Measurements from ENCODE around the gene JAG1. TPM values are rescaled to one million over a fixed set of nuclear protein-coding genes. Genes with fewer than 3 reads are reported as not detected.

The JAG1 gene
- polyA plus RNA-seq, 1 donor (not counting 4 experiments of a cell fraction or from before 2014, with no cell fraction given): 84.2 TPM

GRCh38 chr20:10709916-10710315, 36.1 kb upstream of the JAG1 start:
- Histone ChIP-seq H2AFZ (ENCODE audit: control insufficient read depth, low read length) (no peak overlapping the region), H3K9ac (ENCODE audit: control insufficient read depth, extremely low read depth, insufficient read depth, low read length) (no peak overlapping the region), H4K20me1 (ENCODE audit: control insufficient read depth, extremely low read depth, insufficient read depth, low read length) (no peaks in the 10 kb centered on the region), H3K36me3 (ENCODE audit: control insufficient read depth in 2 of 2, extremely low read depth in 1 of 2, insufficient read depth in 2 of 2, low read length in 2 of 2) (no peaks in the 10 kb centered on the region), H3K9me3 (ENCODE audit: control insufficient read depth, low read depth, low read length) (no peaks in the 10 kb centered on the region), H3K9me1 (ENCODE audit: control insufficient read depth, extremely low read depth, insufficient read depth, low read length) (no peaks in the 10 kb centered on the region), H3K27me3 (ENCODE audit: control insufficient read depth, extremely low read depth, insufficient read depth, low read length) (no peaks in the 10 kb centered on the region), H3K4me3 (ENCODE audit: control insufficient read depth in 2 of 3, extremely low read depth in 1 of 3, insufficient read depth in 2 of 3, low read depth in 1 of 3, low read length in 3 of 3) (no peak overlapping the region), H3K4me2 (ENCODE audit: control insufficient read depth, extremely low read depth, insufficient read depth, low read depth, low read length) (no peak overlapping the region), H3K79me2 (ENCODE audit: control insufficient read depth, insufficient read depth, low read length) (no peaks in the 10 kb centered on the region), H3K27ac (ENCODE audit: control insufficient read depth, insufficient read depth, low read length) (no peak overlapping the region), H3K4me1 (ENCODE audit: control insufficient read depth, extremely low read depth, insufficient read depth, low read length) (peaks cover 21% of the 10 kb centered on the region)
- FAIRE-seq (no peak), DNase-seq (ENCODE audit: low read depth, low spot score) (no peak)
- TF ChIP-seq CTCF (optimal IDR thresholded peaks at IDR 0.05 in 1 of 3, IDR thresholded peaks at IDR 0.05 in 1 of 3, conservative IDR thresholded peaks at IDR 0.05 in 1 of 3; ENCODE audit: extremely low read depth in 1 of 3, insufficient read depth in 2 of 3, low read length in 3 of 3) (no peak), EZH2 (IDR thresholded peaks at IDR 0.05; ENCODE audit: low read length) (no peak)
- dilution Hi-C loops (cut with MboI; ENCODE audit: extremely low pct_ligation_motif_present, low sequenced_read_pairs): no loop called here

DNA sequence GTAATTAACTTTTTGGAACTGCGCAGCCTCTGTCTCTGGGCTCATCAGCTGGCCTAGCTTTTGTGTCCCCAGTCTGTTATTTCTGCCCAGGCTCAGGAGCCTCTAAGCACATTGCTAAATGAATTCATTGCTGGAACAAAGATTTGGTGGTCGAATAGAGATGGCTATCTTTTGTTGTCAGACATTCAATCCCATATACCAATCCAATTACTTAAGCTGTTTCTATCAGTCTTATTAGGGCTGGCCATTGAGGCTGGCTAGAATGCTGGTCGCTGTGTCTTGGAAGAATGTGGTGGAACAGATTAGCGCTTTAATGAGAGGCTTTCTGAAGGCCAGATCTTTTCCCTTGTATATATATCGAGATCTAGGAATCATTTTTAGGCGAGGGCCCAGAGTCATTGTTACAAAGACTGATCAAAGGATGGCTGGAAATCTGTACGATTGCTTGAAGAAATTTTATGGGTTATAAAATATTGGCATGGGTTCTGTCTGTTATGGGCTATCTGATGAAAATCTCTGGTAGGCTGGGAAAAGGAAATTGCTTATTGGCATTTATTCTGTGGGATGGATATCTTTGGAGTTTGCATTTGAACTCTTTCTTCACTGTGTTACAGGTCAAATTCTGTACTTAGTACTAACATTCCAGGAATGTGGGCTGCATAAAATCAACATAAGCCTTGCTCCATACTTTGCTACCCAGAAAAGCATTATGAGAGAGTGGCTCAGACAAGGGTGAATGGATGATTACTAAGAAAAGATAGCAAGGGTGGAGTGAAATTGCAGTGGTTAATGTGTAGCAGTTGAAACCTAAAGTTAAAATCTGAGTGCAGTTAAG, 34.8 kb upstream of the JAG1 start:
- no peak overlapping the region for H3K9ac ChIP-seq (ENCODE audit: control insufficient read depth, extremely low read depth, insufficient read depth, low read length)
- dilution Hi-C loops (cut with MboI; ENCODE audit: extremely low pct_ligation_motif_present, low sequenced_read_pairs): no loop called here
- no peaks in the 10 kb centered on the region for H3K27me3 ChIP-seq (ENCODE audit: control insufficient read depth, extremely low read depth, insufficient read depth, low read length)
- H3K79me2 ChIP-seq (ENCODE audit: control insufficient read depth, insufficient read depth, low read length): no peaks in the 10 kb centered on the region
- no peaks in the 10 kb centered on the region for H4K20me1 ChIP-seq (ENCODE audit: control insufficient read depth, extremely low read depth, insufficient read depth, low read length)
- no peak overlapping the region for H3K27ac ChIP-seq (ENCODE audit: control insufficient read depth, insufficient read depth, low read length)
- no peak overlapping the region for H2AFZ ChIP-seq (ENCODE audit: control insufficient read depth, low read length)
- H3K4me3 ChIP-seq (ENCODE audit: control insufficient read depth in 2 of 3, extremely low read depth in 1 of 3, insufficient read depth in 2 of 3, low read depth in 1 of 3, low read length in 3 of 3): no peak overlapping the region
- H3K36me3 ChIP-seq (ENCODE audit: control insufficient read depth in 2 of 2, extremely low read depth in 1 of 2, insufficient read depth in 2 of 2, low read length in 2 of 2): no peaks in the 10 kb centered on the region
- FAIRE-seq (no peak), DNase-seq (ENCODE audit: low read depth, low spot score) (no peak)
- TF ChIP-seq EZH2 (IDR thresholded peaks at IDR 0.05; ENCODE audit: low read length): no peak
- no peak for TF ChIP-seq CTCF (optimal IDR thresholded peaks at IDR 0.05 in 1 of 3, IDR thresholded peaks at IDR 0.05 in 1 of 3, conservative IDR thresholded peaks at IDR 0.05 in 1 of 3; ENCODE audit: extremely low read depth in 1 of 3, insufficient read depth in 2 of 3, low read length in 3 of 3)
- no peak overlapping the region for H3K4me2 ChIP-seq (ENCODE audit: control insufficient read depth, extremely low read depth, insufficient read depth, low read depth, low read length)
- H3K4me1 ChIP-seq (ENCODE audit: control insufficient read depth, extremely low read depth, insufficient read depth, low read length): peaks cover 13% of the 10 kb centered on the region
- no peaks in the 10 kb centered on the region for H3K9me3 ChIP-seq (ENCODE audit: control insufficient read depth, low read depth, low read length)
- no peaks in the 10 kb centered on the region for H3K9me1 ChIP-seq (ENCODE audit: control insufficient read depth, extremely low read depth, insufficient read depth, low read length)
